Measurements from ENCODE around the gene ZNHIT2. TPM values are rescaled to one million over a fixed set of nuclear protein-coding genes. Genes with fewer than 3 reads are reported as not detected.

Gene ZNHIT2
- total and polyA plus RNA-seq, 2 of the 13 experiments (the other 11 are each of a cell fraction or from before 2014, with no cell fraction given), result 1.1 to 6.5 TPM

DNA sequence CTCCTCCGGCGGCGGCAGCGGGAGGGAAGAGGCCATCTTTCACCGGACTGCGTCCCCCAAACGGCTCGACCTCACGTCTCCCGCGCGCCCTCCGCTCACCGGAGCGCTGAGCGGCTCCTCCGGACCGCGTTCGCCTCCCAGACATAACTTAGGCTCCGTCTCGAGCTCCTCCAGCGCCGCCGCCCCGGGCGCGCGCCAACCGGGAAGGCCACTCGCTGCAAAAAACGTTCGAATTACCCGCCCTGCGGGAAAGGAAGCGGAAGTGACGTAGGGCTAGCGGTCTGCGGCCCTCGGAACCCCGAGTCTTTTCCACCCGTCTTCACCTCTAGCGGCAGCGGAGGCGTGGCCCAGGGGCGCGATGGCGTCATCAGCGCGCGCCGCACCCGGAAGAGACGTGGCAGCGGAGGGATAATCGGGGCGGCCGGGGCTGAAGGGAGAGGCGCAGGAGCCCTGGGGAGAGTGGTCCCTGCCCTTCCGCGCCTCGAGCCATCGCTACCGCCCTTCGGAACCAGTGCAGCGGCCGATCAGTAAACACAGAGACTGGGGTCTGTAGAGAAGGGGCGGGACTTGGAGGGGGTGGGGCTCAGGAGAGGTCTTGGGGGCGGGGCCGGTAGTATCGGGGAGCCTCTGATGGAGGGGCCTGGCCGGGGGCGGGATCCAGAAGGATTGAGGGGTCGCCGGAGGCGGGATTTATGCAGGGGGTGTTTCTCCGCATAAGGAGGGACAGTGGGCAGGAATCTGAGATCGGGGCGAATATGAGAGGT, 33.5 kb downstream of the ZNHIT2 start, which contains the start of the genes CDCA5 and ZFPL1:
Gene CDCA5 (minus strand): TSS at position 207 of the 764 bp plus-strand sequence. CDS start 62 bp downstream, at position 145.
Gene ZFPL1 (plus strand): TSS at position 389 of the 764 bp plus-strand sequence. CDS start 477 bp downstream, outside the sequence.
- ATAC-seq (peak; percentile 83), FAIRE-seq (peak; percentile 76), DNase-seq (ENCODE audit: low spot score) (peak; percentile 91)
- Histone ChIP-seq H4K20me1 (ENCODE audit: insufficient read depth, low read length) (no peaks in the 10 kb centered on the region), H3K9ac (ENCODE audit: insufficient read depth, low read depth, low read length) (peak within 1 kb of the TSS; percentile 95), H3K4me3 (replicated peaks in 1 of 3; ENCODE audit: insufficient read depth in 1 of 3, low read depth in 2 of 3, low read length in 3 of 3) (peak within 1 kb of the TSS; percentile 70 to 99 (median 87)), H3K4me2 (ENCODE audit: low read depth, low read length) (peak within 1 kb of the TSS; percentile 93), H2AFZ (ENCODE audit: low read length) (no peak within 1 kb of the TSS), H3K36me3 (replicated peaks in 1 of 2; ENCODE audit: control insufficient read depth in 1 of 2, insufficient read depth in 2 of 2, low read length in 2 of 2) (peaks cover 19 to 31% of the 10 kb centered on the region in 2 experiments), H3K27ac (ENCODE audit: extremely low read length, insufficient read depth, low read length) (peak within 1 kb of the TSS; percentile 83), H3K4me1 (ENCODE audit: insufficient read depth, low read length) (peaks cover 33% of the 10 kb centered on the region), H3K9me3 (ENCODE audit: low read length) (no peaks in the 10 kb centered on the region), H3K79me2 (ENCODE audit: insufficient read depth, low read length) (peaks cover 31% of the 10 kb centered on the region), H3K27me3 (ENCODE audit: control insufficient read depth in 1 of 2, insufficient read depth in 2 of 2, low read length in 2 of 2) (no peaks in the 10 kb centered on the region; a peak in 1 of 5 replicates)
- CTCF ChIA-PET (ENCODE audit: low intra/inter-chr PET ratio, low total read pairs), result no interaction called here
- WGBS (ENCODE audit: low lambda C conversion rate), result under 1% methylated on average over 63 of the region's 79 CpGs
- BruUV-seq (replicated peaks), result no TSS peak
- intact Hi-C loops (cut with micrococcal nuclease; ENCODE audit: unreplicated experiment), result no loop called here
- in situ Hi-C loops (cut with HindIII; ENCODE audit: extremely low pct_ligation_motif_present, low pct_unique_long_range_greater_than_20kb), result no loop called here
- POLR2A ChIA-PET, result no interaction called here
- TF ChIP-seq ELF3 (CRISPR knock-in tag; IDR thresholded peaks at IDR 0.05) (peak; percentile 86), MTF1 (CRISPR knock-in tag; IDR thresholded peaks at IDR 0.05) (no peak), DNMT3B (CRISPR knock-in tag; conservative IDR thresholded peaks at IDR 0.05) (no peak), SYNCRIP (IDR thresholded peaks at IDR 0.05; ENCODE audit: insufficient read depth, low read depth, low read length) (no peak), ZNF343 (CRISPR knock-in tag; IDR thresholded peaks at IDR 0.05) (peak; percentile 42; the same call in 1 of the 2 replicates), SRF (IDR thresholded peaks at IDR 0.05; ENCODE audit: low read depth, low read length) (peak; percentile 48; the same call in 1 of the 2 replicates), SNRNP70 (IDR thresholded peaks at IDR 0.05; ENCODE audit: low read depth, low read length) (no peak), ZNF577 (CRISPR knock-in tag; IDR thresholded peaks at IDR 0.05; ENCODE audit: borderline replicate concordance, low read depth) (no peak), HOXA7 (CRISPR knock-in tag; IDR thresholded peaks at IDR 0.05) (peak; percentile 70; the same call in 1 of the 2 replicates), U2AF1 (optimal IDR thresholded peaks at IDR 0.05; ENCODE audit: low read depth, low read length) (no peak), RCOR2 (CRISPR knock-in tag; IDR thresholded peaks at IDR 0.05) (no peak), ZSCAN9 (CRISPR knock-in tag; IDR thresholded peaks at IDR 0.05; ENCODE audit: borderline replicate concordance) (peak; percentile 56; the same call in 1 of the 2 replicates)
- TF ChIP-seq, protein P1, sequence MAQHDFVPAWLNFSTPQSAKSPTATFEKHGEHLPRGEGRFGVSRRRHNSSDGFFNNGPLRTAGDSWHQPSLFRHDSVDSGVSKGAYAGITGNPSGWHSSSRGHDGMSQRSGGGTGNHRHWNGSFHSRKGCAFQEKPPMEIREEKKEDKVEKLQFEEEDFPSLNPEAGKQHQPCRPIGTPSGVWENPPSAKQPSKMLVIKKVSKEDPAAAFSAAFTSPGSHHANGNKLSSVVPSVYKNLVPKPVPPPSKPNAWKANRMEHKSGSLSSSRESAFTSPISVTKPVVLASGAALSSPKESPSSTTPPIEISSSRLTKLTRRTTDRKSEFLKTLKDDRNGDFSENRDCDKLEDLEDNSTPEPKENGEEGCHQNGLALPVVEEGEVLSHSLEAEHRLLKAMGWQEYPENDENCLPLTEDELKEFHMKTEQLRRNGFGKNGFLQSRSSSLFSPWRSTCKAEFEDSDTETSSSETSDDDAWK (CRISPR knock-in tag; IDR thresholded peaks at IDR 0.05), result no peak
- TF ChIP-seq, protein P2, sequence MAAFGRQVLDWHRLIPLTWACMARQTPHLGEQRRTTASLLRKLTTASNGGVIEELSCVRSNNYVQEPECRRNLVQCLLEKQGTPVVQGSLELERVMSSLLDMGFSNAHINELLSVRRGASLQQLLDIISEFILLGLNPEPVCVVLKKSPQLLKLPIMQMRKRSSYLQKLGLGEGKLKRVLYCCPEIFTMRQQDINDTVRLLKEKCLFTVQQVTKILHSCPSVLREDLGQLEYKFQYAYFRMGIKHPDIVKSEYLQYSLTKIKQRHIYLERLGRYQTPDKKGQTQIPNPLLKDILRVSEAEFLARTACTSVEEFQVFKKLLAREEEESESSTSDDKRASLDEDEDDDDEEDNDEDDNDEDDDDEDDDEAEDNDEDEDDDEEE (CRISPR knock-in tag; IDR thresholded peaks at IDR 0.05), result 0 out of 2 replicates have a peak, but pooled peaks have one; percentile 76
- TF ChIP-seq, protein P3, sequence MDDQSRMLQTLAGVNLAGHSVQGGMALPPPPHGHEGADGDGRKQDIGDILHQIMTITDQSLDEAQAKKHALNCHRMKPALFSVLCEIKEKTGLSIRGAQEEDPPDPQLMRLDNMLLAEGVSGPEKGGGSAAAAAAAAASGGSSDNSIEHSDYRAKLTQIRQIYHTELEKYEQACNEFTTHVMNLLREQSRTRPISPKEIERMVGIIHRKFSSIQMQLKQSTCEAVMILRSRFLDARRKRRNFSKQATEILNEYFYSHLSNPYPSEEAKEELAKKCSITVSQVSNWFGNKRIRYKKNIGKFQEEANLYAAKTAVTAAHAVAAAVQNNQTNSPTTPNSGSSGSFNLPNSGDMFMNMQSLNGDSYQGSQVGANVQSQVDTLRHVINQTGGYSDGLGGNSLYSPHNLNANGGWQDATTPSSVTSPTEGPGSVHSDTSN (CRISPR knock-in tag; IDR thresholded peaks at IDR 0.05; ENCODE audit: borderline replicate concordance), result no peak
- TF ChIP-seq, protein P4, sequence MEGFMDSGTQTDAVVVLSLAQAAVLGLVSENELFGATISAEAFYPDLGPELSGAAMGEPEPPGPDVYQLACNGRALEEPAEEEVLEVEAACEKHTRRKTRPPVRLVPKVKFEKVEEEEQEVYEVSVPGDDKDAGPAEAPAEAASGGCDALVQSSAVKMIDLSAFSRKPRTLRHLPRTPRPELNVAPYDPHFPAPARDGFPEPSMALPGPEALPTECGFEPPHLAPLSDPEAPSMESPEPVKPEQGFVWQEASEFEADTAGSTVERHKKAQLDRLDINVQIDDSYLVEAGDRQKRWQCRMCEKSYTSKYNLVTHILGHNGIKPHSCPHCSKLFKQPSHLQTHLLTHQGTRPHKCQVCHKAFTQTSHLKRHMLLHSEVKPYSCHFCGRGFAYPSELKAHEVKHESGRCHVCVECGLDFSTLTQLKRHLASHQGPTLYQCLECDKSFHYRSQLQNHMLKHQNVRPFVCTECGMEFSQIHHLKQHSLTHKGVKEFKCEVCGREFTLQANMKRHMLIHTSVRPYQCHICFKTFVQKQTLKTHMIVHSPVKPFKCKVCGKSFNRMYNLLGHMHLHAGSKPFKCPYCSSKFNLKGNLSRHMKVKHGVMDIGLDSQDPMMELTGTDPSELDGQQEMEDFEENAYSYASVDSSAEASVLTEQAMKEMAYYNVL (CRISPR knock-in tag; IDR thresholded peaks at IDR 0.05; ENCODE audit: borderline replicate concordance), result no peak; the same call in 1 of the 2 replicates
